ENCODE results near the gene RCOR3. TPM values are rescaled to one million over a fixed set of nuclear protein-coding genes. Genes with fewer than 3 reads are reported as not detected.
"Not testable (repeated sequence)": the region's sequence is repeated elsewhere in the genome, so short reads cannot be mapped to it uniquely, and the experiment has no call there.

Gene RCOR3
- total RNA-seq, 1 experiment from 2014 or later, result 12.7 TPM

- no peak overlapping the region for H3K4me2 ChIP-seq (ENCODE audit: low read length)
- no peaks in the 10 kb centered on the region for H3K27me3 ChIP-seq (ENCODE audit: low read length)
- H3K9me3 ChIP-seq (ENCODE audit: low read length), result no peaks in the 10 kb centered on the region
- H3F3A ChIP-seq (ENCODE audit: low read length, unreplicated experiment), result no peaks in the 10 kb centered on the region
- no peak overlapping the region for H3K9ac ChIP-seq (ENCODE audit: low read length)
- no peak for ATAC-seq
- no peak for TF ChIP-seq CTCF (conservative IDR thresholded peaks at IDR 0.05; ENCODE audit: low read depth, low read length)
- no peak for TF ChIP-seq EZH2 (IDR thresholded peaks at IDR 0.05; ENCODE audit: low read length, unreplicated experiment)
- TF ChIP-seq EZH2phosphoT487 (IDR thresholded peaks at IDR 0.05; ENCODE audit: borderline replicate concordance, low read length), result no peak
- no peak overlapping the region for H3K4me3 ChIP-seq (ENCODE audit: low read length)
- ChIA-PET POLR2A (ENCODE audit: unreplicated experiment) (no interaction called here), CTCF (interaction anchor here (0.7 kb wide), 1 partner anchor 1922 kb away, joined by 3 read pairs; no protein-coding TSS in a partner anchor)
- no peaks in the 10 kb centered on the region for H3K9me2 ChIP-seq (replicated peaks; ENCODE audit: low read length)
- BruUV-seq (replicated peaks), result TSS peak; percentile 8
- H2AFZ ChIP-seq (ENCODE audit: low read length), result no peak overlapping the region
- peaks cover 7% of the 10 kb centered on the region for H3K4me1 ChIP-seq (ENCODE audit: insufficient read depth, low read length)
- DNase-seq, result no peak
- no peaks in the 10 kb centered on the region for H3K79me2 ChIP-seq (ENCODE audit: low read length)
- H3K36me3 ChIP-seq (ENCODE audit: low read depth, low read length), result peaks cover 9% of the 10 kb centered on the region; the same call in 1 of the 2 replicates
- no peak overlapping the region for H3K27ac ChIP-seq (ENCODE audit: low read length)
- intact Hi-C loops (cut with micrococcal nuclease), result no loop called here
- no peaks in the 10 kb centered on the region for H4K20me1 ChIP-seq (ENCODE audit: low read length)
Measured at GRCh38 chr1:211318576-211319280, 59.6 kb downstream of the RCOR3 start.

DNA sequence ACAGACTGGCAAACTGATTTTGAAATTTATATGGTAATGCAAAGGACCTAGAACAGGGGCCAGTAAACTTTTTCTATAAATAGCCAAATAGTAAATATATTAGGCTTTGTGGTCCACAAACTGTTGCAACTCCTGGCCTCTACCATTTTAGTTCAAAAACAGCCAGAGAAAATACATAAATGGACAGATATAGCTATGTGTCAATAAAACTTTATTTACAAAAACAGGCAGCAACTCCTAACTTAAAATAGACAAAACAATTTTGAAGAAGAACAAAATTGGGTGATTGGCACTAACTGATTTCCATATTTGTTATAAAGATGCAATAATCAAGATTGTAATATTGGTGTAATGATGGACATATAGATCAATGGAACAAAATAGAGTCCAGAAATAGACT lies 60.7 kb downstream of the RCOR3 start:
- no peak overlapping the region for H3K4me3 ChIP-seq (ENCODE audit: low read length)
- no peaks in the 10 kb centered on the region for H3K27me3 ChIP-seq (ENCODE audit: low read length)
- ChIA-PET POLR2A (ENCODE audit: unreplicated experiment) (no interaction called here), CTCF (no interaction called here)
- H2AFZ ChIP-seq (ENCODE audit: low read length), result no peak overlapping the region
- H3K4me2 ChIP-seq (ENCODE audit: low read length), result no peak overlapping the region
- H3K9me3 ChIP-seq (ENCODE audit: low read length), result no peaks in the 10 kb centered on the region
- H4K20me1 ChIP-seq (ENCODE audit: low read length), result no peaks in the 10 kb centered on the region
- no peaks in the 10 kb centered on the region for H3K9me2 ChIP-seq (replicated peaks; ENCODE audit: low read length)
- BruUV-seq (replicated peaks), result no TSS peak
- H3K27ac ChIP-seq (ENCODE audit: low read length), result no peak overlapping the region
- no peaks in the 10 kb centered on the region for H3K79me2 ChIP-seq (ENCODE audit: low read length)
- H3K4me1 ChIP-seq (ENCODE audit: insufficient read depth, low read length), result peaks cover 7% of the 10 kb centered on the region
- intact Hi-C loops (cut with micrococcal nuclease), result loop anchor here (2.0 to 5.0 kb wide), 2 partner anchors 61 to 257 kb away; partner anchors contain the start of genes RCOR3 and SLC30A1
- H3K36me3 ChIP-seq (ENCODE audit: low read depth, low read length), result no peaks in the 10 kb centered on the region
- no peak for ATAC-seq
- DNase-seq, result no peak
- TF ChIP-seq EZH2 (IDR thresholded peaks at IDR 0.05; ENCODE audit: low read length, unreplicated experiment) (no peak), EZH2phosphoT487 (IDR thresholded peaks at IDR 0.05; ENCODE audit: borderline replicate concordance, low read length) (no peak), CTCF (conservative IDR thresholded peaks at IDR 0.05; ENCODE audit: low read depth, low read length) (no peak)
- H3F3A ChIP-seq (ENCODE audit: low read length, unreplicated experiment), result no peaks in the 10 kb centered on the region
- no peak overlapping the region for H3K9ac ChIP-seq (ENCODE audit: low read length)

DNA sequence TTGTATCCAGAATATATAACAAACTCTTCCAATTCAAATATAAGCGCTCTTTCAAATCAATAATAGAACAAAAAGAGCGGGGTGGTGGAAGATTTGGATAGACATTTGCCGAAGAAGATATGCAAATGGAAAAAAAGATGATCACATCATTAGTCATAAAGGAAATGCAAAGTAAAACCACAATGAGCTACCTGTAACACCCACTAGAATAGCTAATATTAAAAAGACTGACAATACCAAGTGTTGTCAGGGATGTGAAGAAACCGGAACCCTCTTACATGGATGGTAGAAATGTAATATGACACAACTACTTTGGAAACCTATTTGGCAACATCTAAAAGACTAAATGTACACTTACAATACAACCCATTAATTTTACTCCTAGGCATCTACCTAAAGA lies 61.8 kb downstream of the RCOR3 start:
- intact Hi-C loops (cut with micrococcal nuclease), result loop anchor here (2.0 to 5.0 kb wide), 2 partner anchors 62 to 256 kb away; partner anchors contain the start of genes RCOR3 and SLC30A1
- CTCF ChIA-PET, result no interaction called here
- Histone ChIP-seq H3K4me1 (ENCODE audit: insufficient read depth, low read length) (peaks cover 7% of the 10 kb centered on the region), H2AFZ (ENCODE audit: low read length) (no peak overlapping the region), H3K27me3 (ENCODE audit: low read length) (no peaks in the 10 kb centered on the region), H3K4me3 (ENCODE audit: low read length) (no peak overlapping the region), H3K9ac (ENCODE audit: low read length) (no peak overlapping the region), H3K9me3 (ENCODE audit: low read length) (no peaks in the 10 kb centered on the region), H3K27ac (ENCODE audit: low read length) (no peak overlapping the region), H4K20me1 (ENCODE audit: low read length) (no peaks in the 10 kb centered on the region), H3K9me2 (replicated peaks; ENCODE audit: low read length) (no peaks in the 10 kb centered on the region), H3K79me2 (ENCODE audit: low read length) (no peaks in the 10 kb centered on the region), H3K4me2 (ENCODE audit: low read length) (peak overlapping the region; percentile 15; the same call in 1 of the 2 replicates), H3F3A (ENCODE audit: low read length, unreplicated experiment) (no peaks in the 10 kb centered on the region), H3K36me3 (ENCODE audit: low read depth, low read length) (no peaks in the 10 kb centered on the region)
- peak; percentile 85 for ATAC-seq
- TF ChIP-seq CTCF (conservative IDR thresholded peaks at IDR 0.05; ENCODE audit: low read depth, low read length) (no peak), EZH2 (IDR thresholded peaks at IDR 0.05; ENCODE audit: low read length, unreplicated experiment) (no peak), EZH2phosphoT487 (IDR thresholded peaks at IDR 0.05; ENCODE audit: borderline replicate concordance, low read length) (no peak)
- POLR2A ChIA-PET (ENCODE audit: unreplicated experiment), result interaction anchor here (0.7 to 0.9 kb wide), 2 partner anchors 60 kb away, joined by 4 to 10 read pairs; no protein-coding TSS in a partner anchor
- no TSS peak for BruUV-seq (replicated peaks)
- peak; percentile 83 for DNase-seq

DNA sequence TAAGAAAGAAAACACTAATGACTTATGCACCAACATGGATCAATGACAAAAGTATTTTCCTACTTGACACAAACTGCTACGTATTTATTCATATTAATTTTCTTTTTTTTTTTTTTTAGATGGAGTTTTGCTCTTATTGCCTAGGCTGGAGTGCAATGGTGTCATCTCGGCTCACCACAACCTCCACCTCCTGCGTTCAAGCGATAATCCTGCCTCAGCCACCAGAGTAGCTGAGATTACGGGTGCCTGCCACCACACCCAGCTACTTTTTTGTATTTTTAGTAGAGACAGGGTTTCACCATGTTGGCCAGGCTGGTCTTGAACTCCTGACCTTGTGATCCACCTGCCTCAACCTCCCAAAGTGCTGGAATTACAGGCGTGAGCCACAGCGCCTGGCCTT lies 62.5 kb downstream of the RCOR3 start:
- BruUV-seq (replicated peaks); H3K9me2 ChIP-seq (replicated peaks; ENCODE audit: low read length); H3K9me3 ChIP-seq (ENCODE audit: low read length); H3K9ac ChIP-seq (ENCODE audit: low read length); H3K4me3 ChIP-seq (ENCODE audit: low read length); H3K79me2 ChIP-seq (ENCODE audit: low read length); H4K20me1 ChIP-seq (ENCODE audit: low read length); DNase-seq; ATAC-seq; H3K36me3 ChIP-seq (ENCODE audit: low read depth, low read length); H3K4me1 ChIP-seq (ENCODE audit: insufficient read depth, low read length); H3K4me2 ChIP-seq (ENCODE audit: low read length); H3K27ac ChIP-seq (ENCODE audit: low read length); H3K27me3 ChIP-seq (ENCODE audit: low read length); H3F3A ChIP-seq (ENCODE audit: low read length, unreplicated experiment); H2AFZ ChIP-seq (ENCODE audit: low read length); CTCF ChIA-PET: not testable (repeated sequence)
- POLR2A ChIA-PET (ENCODE audit: unreplicated experiment), result interaction anchor here (0.9 kb wide), 1 partner anchor 61 kb away, joined by 10 read pairs; no protein-coding TSS in a partner anchor
- intact Hi-C loops (cut with micrococcal nuclease), result loop anchor here (2.0 to 5.0 kb wide), 2 partner anchors 63 to 256 kb away; partner anchors contain the start of genes RCOR3 and SLC30A1

All from PC-3 (cell line).